GM12875 (cell line): ENCODE results near the gene ARHGAP21.

Source experiments
- H3K4me3 ChIP-seq: one replicate; pipeline ENCODE4 v1.5.1; 2011; ENCODE audit warnings: low read depth, low read length, control low read depth
- TF ChIP-seq, protein P1 (sequence below): IDR thresholded peaks from 2 replicates; pipeline ENCODE4 v1.5.1; 2011; ENCODE audit warnings: low read depth, mild to moderate bottlenecking, control low read depth, inconsistent platforms, low read length, moderate library complexity, borderline replicate concordance; ENCODE audit not compliant: insufficient read depth

Gene ARHGAP21

DNA sequence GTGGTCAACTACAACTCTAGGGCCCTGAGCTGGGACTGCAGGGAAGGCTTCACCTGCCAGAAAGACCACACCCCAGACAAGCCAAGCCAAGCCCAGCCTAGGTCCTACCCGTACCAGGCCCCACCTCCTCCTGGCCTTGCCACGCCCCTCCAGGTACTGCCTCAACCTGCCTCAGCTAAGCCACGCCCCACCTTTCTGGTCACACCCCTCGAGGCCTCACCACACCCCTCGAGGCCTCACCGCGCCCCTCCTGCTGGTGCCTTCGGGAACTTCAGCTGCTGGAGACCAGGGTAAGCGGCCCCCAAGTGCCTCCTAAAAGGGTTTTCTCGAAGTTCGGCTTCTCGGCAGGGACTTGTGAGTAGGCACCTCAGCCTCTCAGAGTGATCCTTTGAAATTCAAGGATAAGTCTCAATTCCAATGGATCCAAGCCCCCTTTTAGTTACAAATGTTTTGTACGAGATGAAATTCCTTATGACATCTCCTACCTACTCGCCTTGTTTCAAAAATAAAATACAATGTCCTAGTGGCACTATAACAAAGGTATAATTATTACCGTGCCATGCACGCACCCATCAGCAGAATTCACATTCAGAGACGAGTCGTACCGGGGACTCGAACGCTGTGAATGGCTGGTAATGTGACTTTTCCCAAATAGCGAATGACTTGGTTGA lies 171.2 kb downstream of the ARHGAP21 start:
- no peak overlapping the region for H3K4me3 ChIP-seq
- TF ChIP-seq, protein P1, sequence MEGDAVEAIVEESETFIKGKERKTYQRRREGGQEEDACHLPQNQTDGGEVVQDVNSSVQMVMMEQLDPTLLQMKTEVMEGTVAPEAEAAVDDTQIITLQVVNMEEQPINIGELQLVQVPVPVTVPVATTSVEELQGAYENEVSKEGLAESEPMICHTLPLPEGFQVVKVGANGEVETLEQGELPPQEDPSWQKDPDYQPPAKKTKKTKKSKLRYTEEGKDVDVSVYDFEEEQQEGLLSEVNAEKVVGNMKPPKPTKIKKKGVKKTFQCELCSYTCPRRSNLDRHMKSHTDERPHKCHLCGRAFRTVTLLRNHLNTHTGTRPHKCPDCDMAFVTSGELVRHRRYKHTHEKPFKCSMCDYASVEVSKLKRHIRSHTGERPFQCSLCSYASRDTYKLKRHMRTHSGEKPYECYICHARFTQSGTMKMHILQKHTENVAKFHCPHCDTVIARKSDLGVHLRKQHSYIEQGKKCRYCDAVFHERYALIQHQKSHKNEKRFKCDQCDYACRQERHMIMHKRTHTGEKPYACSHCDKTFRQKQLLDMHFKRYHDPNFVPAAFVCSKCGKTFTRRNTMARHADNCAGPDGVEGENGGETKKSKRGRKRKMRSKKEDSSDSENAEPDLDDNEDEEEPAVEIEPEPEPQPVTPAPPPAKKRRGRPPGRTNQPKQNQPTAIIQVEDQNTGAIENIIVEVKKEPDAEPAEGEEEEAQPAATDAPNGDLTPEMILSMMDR = peak; percentile 45; the same call in 1 of the 2 replicates

DNA sequence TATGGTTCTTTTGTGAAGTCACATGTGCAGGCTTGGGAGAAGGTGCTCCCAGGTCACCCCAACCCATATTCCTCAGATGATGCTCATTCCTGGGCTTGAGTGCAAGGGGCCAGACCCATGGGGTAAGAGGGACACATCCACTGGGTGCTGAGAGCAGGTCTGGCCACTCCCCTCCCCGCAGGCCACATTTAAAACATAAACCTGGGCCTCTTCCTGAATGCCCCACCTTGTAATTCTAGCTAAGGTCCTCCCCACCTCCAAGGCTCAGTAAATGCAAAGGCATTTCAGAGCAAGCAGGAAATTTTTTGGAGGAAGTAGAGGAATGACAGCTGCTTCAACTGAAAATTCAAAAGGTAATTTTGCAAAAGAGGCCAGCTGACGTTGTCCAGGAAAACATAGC lies 172.5 kb downstream of the ARHGAP21 start:
- TF ChIP-seq, protein P1 = no peak
- H3K4me3 ChIP-seq = no peak overlapping the region

DNA sequence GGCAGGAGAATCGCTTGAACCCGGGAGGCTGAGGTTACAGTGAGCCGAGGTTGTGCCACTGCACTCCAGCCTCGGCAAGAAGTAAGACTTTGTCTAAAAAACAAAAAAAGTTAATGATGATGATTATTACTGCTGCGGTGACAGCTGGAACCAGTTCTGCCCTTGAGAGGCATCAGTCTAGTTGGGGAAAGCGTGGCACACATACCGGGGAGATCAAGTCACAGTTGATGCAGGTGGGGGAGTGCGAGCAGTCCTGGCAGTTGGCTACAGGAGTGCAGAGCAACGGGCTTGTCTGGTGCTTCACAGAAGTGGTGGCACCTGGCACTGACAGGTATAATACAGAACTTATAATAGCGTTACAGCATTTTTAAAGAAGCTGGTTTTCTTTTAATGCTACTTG lies 173.0 kb downstream of the ARHGAP21 start:
- TF ChIP-seq, protein P1 = no peak
- H3K4me3 ChIP-seq = no peak overlapping the region

DNA sequence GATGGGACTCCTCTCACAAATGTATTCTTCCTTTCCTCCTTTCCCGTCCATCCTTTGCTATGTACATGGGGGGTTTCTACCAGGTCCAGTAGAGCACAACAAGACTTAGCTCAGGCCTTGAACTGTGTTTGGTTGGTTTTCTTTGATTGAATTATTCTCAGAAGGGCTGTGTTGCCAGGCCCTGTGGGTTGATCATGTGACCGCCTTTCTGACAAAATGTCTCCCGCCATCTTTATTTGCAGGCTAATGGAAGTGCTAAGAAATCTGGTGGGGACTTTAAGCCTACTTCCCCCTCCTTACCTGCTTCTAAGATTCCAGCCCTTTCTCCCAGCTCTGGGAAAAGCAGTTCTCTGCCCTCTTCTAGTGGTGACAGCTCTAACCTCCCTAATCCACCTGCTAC lies 178.1 kb downstream of the ARHGAP21 start:
- TF ChIP-seq, protein P1 = no peak
- H3K4me3 ChIP-seq = no peak overlapping the region

- TF ChIP-seq, protein P1 = no peak
- H3K4me3 ChIP-seq = no peak overlapping the region
Measured at GRCh38 chr10:24544776-24545175, 178.9 kb downstream of the ARHGAP21 start.

DNA sequence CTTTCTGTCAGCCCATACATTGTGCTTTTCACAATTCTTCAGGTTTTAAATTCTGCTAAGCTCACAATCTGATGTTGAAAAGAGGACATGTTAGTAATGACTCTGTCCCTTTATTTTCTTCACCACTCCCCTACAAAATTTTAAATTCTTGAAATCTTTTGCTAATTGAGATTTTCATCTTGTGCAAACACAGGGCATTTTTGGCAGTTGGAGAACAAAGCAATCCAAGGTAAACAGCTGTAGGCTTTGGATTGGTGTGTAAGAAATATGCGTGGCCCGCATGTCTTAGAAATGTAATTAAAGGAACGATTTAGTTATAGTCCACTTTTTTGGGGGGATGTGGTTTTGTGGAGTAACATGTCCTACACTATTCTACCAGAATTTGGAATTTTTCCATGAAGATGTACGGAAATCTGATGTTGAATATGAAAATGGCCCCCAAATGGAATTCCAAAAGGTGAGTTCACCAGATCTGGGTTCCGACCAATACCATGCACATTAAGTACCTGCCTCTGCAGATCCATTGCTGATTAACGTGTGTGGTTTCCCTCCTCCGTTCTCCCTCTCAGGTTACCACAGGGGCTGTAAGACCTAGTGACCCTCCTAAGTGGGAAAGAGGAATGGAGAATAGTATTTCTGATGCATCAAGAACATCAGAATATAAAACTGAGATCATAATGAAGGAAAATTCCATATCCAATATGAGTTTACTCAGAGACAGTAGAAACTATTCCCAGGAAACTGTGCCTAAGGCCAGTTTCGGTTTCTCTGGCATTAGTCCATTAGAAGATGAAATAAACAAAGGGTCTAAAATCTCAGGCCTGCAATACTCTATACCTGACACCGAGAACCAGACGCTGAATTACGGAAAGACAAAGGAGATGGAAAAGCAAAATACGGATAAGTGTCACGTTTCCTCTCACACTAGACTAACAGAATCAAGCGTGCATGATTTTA lies 181.1 kb downstream of the ARHGAP21 start:
- TF ChIP-seq, protein P1 = no peak
- no peak overlapping the region for H3K4me3 ChIP-seq

DNA sequence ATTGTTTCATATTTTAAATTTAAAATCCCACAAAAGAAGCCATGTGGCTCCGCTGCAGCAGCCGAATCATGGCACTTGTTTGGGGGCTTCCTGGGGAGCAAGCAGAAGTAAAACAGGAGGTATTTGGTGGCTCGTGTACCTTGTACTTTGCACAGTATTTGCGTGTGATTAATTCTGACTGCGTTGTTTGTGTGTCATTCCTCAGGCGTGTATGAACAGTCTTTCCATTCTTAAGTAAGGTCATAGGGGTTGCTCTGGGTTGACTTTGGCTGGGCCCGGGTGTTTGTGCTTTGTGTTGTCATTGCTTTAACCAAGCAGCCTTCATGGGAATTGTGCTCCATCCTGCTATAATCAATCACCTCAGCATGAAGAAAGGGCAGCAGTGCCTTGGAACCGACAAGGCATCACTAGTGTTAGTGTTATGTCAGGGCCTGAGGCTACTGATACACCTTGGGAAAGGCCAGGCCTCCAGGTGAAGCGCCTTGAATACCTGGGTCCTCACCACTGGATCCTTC lies 182.4 kb downstream of the ARHGAP21 start:
- TF ChIP-seq, protein P1 = no peak
- no peak overlapping the region for H3K4me3 ChIP-seq
